ENCODE results near the gene MTSS2.

The MTSS2 gene

GRCh38 chr16:70701036-70701435 is 15.2 kb upstream of the MTSS2 start:
- DNase-seq: no peak
- peaks cover 5% of the 10 kb centered on the region for H3K27me3 Mint-ChIP-seq (ENCODE audit: low read depth, poor library complexity)
- TF ChIP-seq, protein P1, sequence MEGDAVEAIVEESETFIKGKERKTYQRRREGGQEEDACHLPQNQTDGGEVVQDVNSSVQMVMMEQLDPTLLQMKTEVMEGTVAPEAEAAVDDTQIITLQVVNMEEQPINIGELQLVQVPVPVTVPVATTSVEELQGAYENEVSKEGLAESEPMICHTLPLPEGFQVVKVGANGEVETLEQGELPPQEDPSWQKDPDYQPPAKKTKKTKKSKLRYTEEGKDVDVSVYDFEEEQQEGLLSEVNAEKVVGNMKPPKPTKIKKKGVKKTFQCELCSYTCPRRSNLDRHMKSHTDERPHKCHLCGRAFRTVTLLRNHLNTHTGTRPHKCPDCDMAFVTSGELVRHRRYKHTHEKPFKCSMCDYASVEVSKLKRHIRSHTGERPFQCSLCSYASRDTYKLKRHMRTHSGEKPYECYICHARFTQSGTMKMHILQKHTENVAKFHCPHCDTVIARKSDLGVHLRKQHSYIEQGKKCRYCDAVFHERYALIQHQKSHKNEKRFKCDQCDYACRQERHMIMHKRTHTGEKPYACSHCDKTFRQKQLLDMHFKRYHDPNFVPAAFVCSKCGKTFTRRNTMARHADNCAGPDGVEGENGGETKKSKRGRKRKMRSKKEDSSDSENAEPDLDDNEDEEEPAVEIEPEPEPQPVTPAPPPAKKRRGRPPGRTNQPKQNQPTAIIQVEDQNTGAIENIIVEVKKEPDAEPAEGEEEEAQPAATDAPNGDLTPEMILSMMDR (IDR thresholded peaks at IDR 0.05): no peak
- H3K9me3 Mint-ChIP-seq: no peaks in the 10 kb centered on the region
- H3K27ac Mint-ChIP-seq: no peak overlapping the region
- peaks cover 52% of the 10 kb centered on the region for H3K4me1 Mint-ChIP-seq
- peaks cover 10% of the 10 kb centered on the region for H3K36me3 Mint-ChIP-seq (ENCODE audit: low read depth)
- H3K4me3 Mint-ChIP-seq: no peak overlapping the region

GRCh38 chr16:70700101-70701020 is 14.5 kb upstream of the MTSS2 start:
- Mint-ChIP-seq H3K4me3 (no peak overlapping the region), H3K4me1 (peaks cover 59% of the 10 kb centered on the region), H3K27ac (peak overlapping the region; percentile 88), H3K27me3 (ENCODE audit: low read depth, poor library complexity) (peaks cover 4% of the 10 kb centered on the region), H3K36me3 (ENCODE audit: low read depth) (peaks cover 13% of the 10 kb centered on the region), H3K9me3 (no peaks in the 10 kb centered on the region)
- DNase-seq: no peak
- TF ChIP-seq, protein P1 (IDR thresholded peaks at IDR 0.05): no peak

GRCh38 chr16:70699696-70700095 is 13.8 kb upstream of the MTSS2 start:
- no peak overlapping the region for H3K4me3 Mint-ChIP-seq
- H3K4me1 Mint-ChIP-seq: peaks cover 62% of the 10 kb centered on the region
- no peaks in the 10 kb centered on the region for H3K9me3 Mint-ChIP-seq
- H3K36me3 Mint-ChIP-seq (ENCODE audit: low read depth): peaks cover 15% of the 10 kb centered on the region
- H3K27ac Mint-ChIP-seq: no peak overlapping the region
- no peaks in the 10 kb centered on the region for H3K27me3 Mint-ChIP-seq (ENCODE audit: low read depth, poor library complexity)
- no peak for DNase-seq
- TF ChIP-seq, protein P1 (IDR thresholded peaks at IDR 0.05): no peak

DNA sequence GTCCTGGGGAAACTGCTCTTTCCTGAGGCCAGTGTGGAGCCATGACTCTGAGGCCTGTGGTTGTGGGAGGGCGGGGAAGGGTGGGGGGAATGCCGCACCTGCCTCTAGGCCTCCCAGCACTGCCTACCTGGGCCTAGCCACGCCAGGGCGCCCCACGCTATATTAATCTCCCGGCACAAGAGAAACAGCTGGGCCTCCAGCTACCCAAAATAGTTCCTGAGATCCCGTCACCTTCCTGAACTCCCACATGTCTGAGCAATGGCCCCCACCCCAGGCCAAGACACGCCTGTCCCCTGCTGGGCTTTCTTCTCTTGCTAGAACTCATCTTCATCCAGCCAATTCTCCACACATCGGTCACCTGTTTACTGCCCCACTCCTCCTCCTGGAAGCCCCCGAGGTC is 13.0 kb upstream of the MTSS2 start:
- peaks cover 15% of the 10 kb centered on the region for H3K36me3 Mint-ChIP-seq (ENCODE audit: low read depth)
- H3K4me3 Mint-ChIP-seq: no peak overlapping the region
- peak overlapping the region; percentile 81 for H3K27ac Mint-ChIP-seq
- H3K4me1 Mint-ChIP-seq: peaks cover 65% of the 10 kb centered on the region
- no peaks in the 10 kb centered on the region for H3K9me3 Mint-ChIP-seq
- H3K27me3 Mint-ChIP-seq (ENCODE audit: low read depth, poor library complexity): no peaks in the 10 kb centered on the region
- DNase-seq: no peak
- TF ChIP-seq, protein P1 (IDR thresholded peaks at IDR 0.05): no peak

DNA sequence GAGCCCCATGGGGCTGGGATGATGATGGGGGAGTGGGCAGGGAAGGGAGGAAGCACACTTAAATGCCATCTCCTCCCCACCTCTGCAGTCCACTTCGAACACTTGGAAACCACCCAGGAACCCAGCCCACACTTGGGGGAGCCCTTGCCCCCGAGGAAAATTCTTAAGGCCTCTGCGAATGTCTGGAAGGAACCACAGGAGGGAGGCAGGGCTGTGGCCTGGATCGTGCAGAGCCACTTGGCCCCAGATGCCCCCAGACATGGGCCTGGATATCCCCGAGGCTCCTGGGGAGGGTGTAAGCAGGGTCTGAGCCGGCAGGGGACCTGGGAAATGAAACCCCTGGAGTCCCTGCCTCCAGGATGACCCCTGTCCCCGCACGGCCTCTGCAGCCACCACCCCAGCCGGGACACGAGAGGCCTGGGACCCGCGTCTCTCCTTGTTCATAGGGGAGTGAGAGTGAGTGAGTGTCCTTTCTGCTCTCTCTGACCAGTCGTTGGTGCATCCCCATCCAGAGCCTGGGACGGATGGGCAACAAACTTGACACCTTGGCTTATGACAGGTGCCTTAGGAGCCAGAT is 11.8 kb upstream of the MTSS2 start:
- H3K36me3 Mint-ChIP-seq (ENCODE audit: low read depth): peaks cover 15% of the 10 kb centered on the region
- H3K27ac Mint-ChIP-seq: no peak overlapping the region
- TF ChIP-seq, protein P1 (IDR thresholded peaks at IDR 0.05): no peak
- H3K4me3 Mint-ChIP-seq: no peak overlapping the region
- H3K27me3 Mint-ChIP-seq (ENCODE audit: low read depth, poor library complexity): no peaks in the 10 kb centered on the region
- no peaks in the 10 kb centered on the region for H3K9me3 Mint-ChIP-seq
- no peak for DNase-seq
- peaks cover 63% of the 10 kb centered on the region for H3K4me1 Mint-ChIP-seq

Measured in nephron progenitor cell (in vitro differentiated cells).